ENCODE measurements around the gene STX10. TPM values are rescaled to one million over a fixed set of nuclear protein-coding genes. Genes with fewer than 3 reads are reported as not detected.

The STX10 gene
- polyA plus RNA-seq, 1 of the 3 experiments (the other 2 are of a cell fraction), result 163 TPM

DNA sequence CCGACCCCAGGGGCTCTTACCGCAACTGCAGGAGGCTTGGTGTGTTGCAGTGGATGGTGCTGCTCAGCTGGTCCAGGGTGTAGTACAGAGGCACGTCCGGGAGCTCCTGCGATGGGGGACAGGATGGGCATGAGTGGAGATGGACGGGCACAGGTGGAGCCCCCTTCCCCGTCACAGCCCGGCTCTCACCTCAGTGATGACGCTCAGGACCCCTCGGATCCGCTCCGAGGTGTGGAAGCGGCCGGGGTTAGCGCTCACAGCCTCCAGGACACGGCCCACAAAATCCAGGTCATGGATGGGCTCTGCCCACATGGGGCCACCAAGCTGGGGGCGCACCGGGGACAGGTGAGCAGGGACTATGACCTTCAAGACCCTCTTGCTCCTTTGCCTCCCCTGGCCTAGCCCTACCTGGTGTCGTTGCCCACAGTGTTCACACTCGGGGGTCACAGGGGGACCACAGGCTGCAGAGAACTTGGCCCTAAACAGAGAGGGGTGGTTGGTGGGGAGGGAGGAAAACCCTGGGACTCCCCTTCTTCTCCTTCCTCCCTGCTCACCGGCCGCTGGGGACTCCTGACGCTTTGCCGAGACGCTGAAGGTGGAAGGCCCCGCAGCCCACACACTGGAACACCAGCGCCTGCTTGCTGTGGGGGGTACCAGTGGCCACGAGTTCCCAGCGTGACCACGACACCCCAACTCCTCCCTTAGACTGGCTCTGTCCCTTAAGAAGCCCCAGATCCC, 40.6 kb downstream of the STX10 start:
- no peaks in the 10 kb centered on the region for H3K9me3 ChIP-seq
- H3K4me3 ChIP-seq (ENCODE audit: low read depth in 2 of 2, low read length in 1 of 2), result no peak overlapping the region
- POLR2A ChIA-PET, result no interaction called here
- no peak overlapping the region for H3K27ac ChIP-seq (ENCODE audit: low read depth in 2 of 2, low read length in 1 of 2)
- H4K20me1 ChIP-seq (ENCODE audit: insufficient read depth), result no peaks in the 10 kb centered on the region
- H3K9me2 ChIP-seq, result no peaks in the 10 kb centered on the region
- H2AFZ ChIP-seq (ENCODE audit: low read depth), result no peak overlapping the region
- no peaks in the 10 kb centered on the region for H3K4me1 ChIP-seq (ENCODE audit: control insufficient read depth in 1 of 2, insufficient read depth in 2 of 2, low read depth in 1 of 2, low read length in 1 of 2)
- peaks cover 15 to 16% of the 10 kb centered on the region in 2 experiments for H3K36me3 ChIP-seq (replicated peaks in 1 of 2; ENCODE audit: control insufficient read depth in 1 of 2, insufficient read depth in 2 of 2, low read length in 1 of 2)
- DNase-seq, result no peak
- 95% methylated on average over 15 of the region's 30 CpGs for WGBS (ENCODE audit: low lambda C conversion rate)
- H3F3A ChIP-seq (replicated peaks; ENCODE audit: insufficient read depth), result no peaks in the 10 kb centered on the region
- no peak overlapping the region for H3K9ac ChIP-seq
- CTCF ChIA-PET, result interaction anchor here (0.9 to 9.5 kb wide), 2 partner anchors 16 to 144 kb away, joined by 3 to 76 read pairs; no protein-coding TSS in a partner anchor
- H3K4me2 ChIP-seq, result no peak overlapping the region
- H3K79me2 ChIP-seq (ENCODE audit: insufficient read depth), result peaks cover under 1% of the 10 kb centered on the region; the same call in 1 of the 2 replicates
- no peaks in the 10 kb centered on the region for H3K27me3 ChIP-seq (ENCODE audit: insufficient read depth)
- no peak for TF ChIP-seq FOXM1 (IDR thresholded peaks at IDR 0.05; ENCODE audit: low read depth)
- TF ChIP-seq EZH2phosphoT487 (IDR thresholded peaks at IDR 0.05; ENCODE audit: borderline replicate concordance, low read depth), result no peak
- TF ChIP-seq, protein P1, sequence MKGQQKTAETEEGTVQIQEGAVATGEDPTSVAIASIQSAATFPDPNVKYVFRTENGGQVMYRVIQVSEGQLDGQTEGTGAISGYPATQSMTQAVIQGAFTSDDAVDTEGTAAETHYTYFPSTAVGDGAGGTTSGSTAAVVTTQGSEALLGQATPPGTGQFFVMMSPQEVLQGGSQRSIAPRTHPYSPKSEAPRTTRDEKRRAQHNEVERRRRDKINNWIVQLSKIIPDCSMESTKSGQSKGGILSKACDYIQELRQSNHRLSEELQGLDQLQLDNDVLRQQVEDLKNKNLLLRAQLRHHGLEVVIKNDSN (IDR thresholded peaks at IDR 0.05; ENCODE audit: borderline replicate concordance, low read depth), result no peak
- TF ChIP-seq, protein P2, sequence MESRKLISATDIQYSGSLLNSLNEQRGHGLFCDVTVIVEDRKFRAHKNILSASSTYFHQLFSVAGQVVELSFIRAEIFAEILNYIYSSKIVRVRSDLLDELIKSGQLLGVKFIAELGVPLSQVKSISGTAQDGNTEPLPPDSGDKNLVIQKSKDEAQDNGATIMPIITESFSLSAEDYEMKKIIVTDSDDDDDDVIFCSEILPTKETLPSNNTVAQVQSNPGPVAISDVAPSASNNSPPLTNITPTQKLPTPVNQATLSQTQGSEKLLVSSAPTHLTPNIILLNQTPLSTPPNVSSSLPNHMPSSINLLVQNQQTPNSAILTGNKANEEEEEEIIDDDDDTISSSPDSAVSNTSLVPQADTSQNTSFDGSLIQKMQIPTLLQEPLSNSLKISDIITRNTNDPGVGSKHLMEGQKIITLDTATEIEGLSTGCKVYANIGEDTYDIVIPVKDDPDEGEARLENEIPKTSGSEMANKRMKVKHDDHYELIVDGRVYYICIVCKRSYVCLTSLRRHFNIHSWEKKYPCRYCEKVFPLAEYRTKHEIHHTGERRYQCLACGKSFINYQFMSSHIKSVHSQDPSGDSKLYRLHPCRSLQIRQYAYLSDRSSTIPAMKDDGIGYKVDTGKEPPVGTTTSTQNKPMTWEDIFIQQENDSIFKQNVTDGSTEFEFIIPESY (IDR thresholded peaks at IDR 0.05; ENCODE audit: borderline replicate concordance, low read depth), result no peak
- no peak for TF ChIP-seq RFX5 (IDR thresholded peaks at IDR 0.05; ENCODE audit: low read length)
- TF ChIP-seq, protein P3, sequence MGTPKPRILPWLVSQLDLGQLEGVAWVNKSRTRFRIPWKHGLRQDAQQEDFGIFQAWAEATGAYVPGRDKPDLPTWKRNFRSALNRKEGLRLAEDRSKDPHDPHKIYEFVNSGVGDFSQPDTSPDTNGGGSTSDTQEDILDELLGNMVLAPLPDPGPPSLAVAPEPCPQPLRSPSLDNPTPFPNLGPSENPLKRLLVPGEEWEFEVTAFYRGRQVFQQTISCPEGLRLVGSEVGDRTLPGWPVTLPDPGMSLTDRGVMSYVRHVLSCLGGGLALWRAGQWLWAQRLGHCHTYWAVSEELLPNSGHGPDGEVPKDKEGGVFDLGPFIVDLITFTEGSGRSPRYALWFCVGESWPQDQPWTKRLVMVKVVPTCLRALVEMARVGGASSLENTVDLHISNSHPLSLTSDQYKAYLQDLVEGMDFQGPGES (IDR thresholded peaks at IDR 0.05; ENCODE audit: low read depth, low read length), result no peak
- TF ChIP-seq JUND (IDR thresholded peaks at IDR 0.05), result no peak
- TF ChIP-seq, protein P4, sequence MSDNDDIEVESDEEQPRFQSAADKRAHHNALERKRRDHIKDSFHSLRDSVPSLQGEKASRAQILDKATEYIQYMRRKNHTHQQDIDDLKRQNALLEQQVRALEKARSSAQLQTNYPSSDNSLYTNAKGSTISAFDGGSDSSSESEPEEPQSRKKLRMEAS (IDR thresholded peaks at IDR 0.05; ENCODE audit: low read depth), result no peak
- TF ChIP-seq, protein P5, sequence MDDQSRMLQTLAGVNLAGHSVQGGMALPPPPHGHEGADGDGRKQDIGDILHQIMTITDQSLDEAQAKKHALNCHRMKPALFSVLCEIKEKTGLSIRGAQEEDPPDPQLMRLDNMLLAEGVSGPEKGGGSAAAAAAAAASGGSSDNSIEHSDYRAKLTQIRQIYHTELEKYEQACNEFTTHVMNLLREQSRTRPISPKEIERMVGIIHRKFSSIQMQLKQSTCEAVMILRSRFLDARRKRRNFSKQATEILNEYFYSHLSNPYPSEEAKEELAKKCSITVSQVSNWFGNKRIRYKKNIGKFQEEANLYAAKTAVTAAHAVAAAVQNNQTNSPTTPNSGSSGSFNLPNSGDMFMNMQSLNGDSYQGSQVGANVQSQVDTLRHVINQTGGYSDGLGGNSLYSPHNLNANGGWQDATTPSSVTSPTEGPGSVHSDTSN (IDR thresholded peaks at IDR 0.05), result no peak
- TF ChIP-seq RAD21 (IDR thresholded peaks at IDR 0.05; ENCODE audit: low read length), result no peak
- TF ChIP-seq, protein P6, sequence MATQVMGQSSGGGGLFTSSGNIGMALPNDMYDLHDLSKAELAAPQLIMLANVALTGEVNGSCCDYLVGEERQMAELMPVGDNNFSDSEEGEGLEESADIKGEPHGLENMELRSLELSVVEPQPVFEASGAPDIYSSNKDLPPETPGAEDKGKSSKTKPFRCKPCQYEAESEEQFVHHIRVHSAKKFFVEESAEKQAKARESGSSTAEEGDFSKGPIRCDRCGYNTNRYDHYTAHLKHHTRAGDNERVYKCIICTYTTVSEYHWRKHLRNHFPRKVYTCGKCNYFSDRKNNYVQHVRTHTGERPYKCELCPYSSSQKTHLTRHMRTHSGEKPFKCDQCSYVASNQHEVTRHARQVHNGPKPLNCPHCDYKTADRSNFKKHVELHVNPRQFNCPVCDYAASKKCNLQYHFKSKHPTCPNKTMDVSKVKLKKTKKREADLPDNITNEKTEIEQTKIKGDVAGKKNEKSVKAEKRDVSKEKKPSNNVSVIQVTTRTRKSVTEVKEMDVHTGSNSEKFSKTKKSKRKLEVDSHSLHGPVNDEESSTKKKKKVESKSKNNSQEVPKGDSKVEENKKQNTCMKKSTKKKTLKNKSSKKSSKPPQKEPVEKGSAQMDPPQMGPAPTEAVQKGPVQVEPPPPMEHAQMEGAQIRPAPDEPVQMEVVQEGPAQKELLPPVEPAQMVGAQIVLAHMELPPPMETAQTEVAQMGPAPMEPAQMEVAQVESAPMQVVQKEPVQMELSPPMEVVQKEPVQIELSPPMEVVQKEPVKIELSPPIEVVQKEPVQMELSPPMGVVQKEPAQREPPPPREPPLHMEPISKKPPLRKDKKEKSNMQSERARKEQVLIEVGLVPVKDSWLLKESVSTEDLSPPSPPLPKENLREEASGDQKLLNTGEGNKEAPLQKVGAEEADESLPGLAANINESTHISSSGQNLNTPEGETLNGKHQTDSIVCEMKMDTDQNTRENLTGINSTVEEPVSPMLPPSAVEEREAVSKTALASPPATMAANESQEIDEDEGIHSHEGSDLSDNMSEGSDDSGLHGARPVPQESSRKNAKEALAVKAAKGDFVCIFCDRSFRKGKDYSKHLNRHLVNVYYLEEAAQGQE (IDR thresholded peaks at IDR 0.05; ENCODE audit: low read depth, low read length), result no peak
- no peak for TF ChIP-seq RXRA (IDR thresholded peaks at IDR 0.05; ENCODE audit: borderline replicate concordance, low read depth)
- TF ChIP-seq TCF12 (IDR thresholded peaks at IDR 0.05), result no peak
- TF ChIP-seq, protein P7, sequence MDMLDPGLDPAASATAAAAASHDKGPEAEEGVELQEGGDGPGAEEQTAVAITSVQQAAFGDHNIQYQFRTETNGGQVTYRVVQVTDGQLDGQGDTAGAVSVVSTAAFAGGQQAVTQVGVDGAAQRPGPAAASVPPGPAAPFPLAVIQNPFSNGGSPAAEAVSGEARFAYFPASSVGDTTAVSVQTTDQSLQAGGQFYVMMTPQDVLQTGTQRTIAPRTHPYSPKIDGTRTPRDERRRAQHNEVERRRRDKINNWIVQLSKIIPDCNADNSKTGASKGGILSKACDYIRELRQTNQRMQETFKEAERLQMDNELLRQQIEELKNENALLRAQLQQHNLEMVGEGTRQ (IDR thresholded peaks at IDR 0.05; ENCODE audit: borderline replicate concordance, low read depth, low read length), result no peak
- no peak for TF ChIP-seq ELF1 (IDR thresholded peaks at IDR 0.05)
- no peak for TF ChIP-seq MEF2A (IDR thresholded peaks at IDR 0.05; ENCODE audit: borderline replicate concordance, low read depth)
